HG03457 (cell line): ENCODE measurements around the gene DLGAP3.

Experiments used
- ATAC-seq: cut with Tn5 transposase; IDR thresholded peaks from one replicate; pipeline ENCODE4 v1.9.1; 2021; ENCODE audit warnings: moderate number of reproducible peaks; ENCODE audit not compliant: unreplicated experiment

The DLGAP3 gene

DNA sequence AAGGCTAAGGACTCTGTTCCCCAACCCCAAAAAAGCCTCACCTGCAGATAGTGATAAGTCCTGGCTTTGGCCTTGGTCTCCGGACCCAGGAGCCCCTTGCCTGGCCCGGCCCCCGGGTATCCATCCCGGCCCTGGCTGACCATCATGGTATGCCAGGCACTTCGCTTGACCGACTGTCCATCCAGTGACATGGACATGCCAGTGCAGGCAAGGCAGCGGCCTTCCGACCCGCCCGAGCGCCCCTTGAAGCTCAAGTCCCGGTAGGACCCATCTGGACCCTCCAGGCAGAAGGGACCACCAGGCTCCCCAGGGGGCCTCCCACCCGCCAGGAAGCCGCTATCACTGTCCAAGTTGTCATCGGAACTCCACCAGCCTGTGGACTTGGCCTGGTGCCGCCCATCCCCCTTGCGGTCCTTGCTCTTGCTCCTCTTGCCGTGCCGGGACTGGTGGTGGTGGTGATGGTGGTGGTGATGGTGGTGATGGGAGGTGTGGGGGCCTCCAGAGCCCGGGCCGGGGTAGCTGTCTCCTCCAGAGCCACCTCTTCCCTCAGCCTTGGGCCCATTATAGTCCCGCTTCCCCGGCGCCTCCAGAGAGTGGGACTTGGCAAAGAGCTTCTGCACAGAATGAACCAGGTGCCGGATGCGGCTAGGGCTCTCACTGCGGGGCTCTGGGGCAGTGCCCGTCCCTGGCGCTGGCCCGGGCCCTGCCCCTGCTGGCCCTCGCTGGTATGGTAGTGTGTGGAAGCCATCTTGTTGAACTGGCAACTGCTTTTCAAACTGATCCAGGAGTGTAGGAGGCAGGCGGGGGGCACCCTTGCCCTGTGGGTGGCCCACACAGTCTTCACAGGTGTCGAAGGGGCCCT is 25.0 kb downstream of the DLGAP3 start:
- ATAC-seq = no peak

DNA sequence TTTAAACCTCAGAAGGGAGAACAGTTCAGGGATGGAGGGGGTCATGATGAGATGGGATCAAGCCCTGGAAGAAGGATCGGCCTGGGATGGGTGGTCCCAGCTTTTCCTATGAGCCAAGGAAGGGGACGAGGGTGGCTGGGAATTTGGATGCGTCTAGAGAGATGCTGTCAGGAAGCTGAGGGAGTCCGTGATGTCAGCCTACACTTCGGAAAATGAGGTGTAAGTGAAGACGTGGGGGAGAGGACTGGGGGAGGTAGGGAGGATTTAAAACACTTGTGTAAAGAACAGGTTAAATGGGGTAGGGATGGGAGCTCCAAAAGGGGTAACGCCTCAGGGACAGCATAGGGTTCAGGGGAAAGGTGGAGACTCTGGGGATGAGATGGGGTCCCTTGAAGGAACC is 27.5 kb downstream of the DLGAP3 start:
- ATAC-seq = no peak

DNA sequence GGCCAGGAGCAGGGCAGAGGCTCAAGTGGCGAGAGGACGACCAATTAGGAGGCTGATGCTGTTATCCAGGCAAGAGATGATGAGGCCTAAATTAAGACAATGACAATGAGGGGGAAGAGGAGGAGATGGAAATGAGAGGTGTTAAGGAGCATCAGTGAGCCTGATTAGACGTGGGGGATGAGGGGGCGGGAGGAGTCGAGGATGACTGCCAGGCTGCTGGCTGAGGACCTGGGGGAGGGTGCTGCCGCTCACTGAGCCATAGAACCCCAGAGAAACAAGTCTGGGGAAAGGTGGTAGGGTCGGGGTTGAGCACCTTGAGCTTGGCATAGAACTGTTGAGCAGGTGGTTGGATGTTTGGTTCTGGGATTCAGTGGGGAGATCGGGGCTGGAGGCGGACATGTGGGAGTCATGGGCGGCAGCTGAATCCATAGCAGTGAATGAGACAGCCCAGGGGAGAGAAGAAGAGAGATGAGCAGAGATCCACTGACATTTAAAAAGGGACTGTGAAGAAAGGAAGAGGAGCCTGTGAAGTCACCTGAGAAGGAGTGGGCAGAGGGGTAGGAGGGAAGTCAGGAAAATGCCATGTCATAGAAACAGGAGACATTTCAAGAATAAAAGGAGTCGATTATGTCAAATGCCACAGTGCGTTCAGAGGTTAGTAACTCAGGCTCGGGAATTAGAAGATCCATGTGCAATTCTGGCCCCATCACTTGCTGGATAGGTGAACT is 28.5 kb downstream of the DLGAP3 start:
- ATAC-seq = no peak

DNA sequence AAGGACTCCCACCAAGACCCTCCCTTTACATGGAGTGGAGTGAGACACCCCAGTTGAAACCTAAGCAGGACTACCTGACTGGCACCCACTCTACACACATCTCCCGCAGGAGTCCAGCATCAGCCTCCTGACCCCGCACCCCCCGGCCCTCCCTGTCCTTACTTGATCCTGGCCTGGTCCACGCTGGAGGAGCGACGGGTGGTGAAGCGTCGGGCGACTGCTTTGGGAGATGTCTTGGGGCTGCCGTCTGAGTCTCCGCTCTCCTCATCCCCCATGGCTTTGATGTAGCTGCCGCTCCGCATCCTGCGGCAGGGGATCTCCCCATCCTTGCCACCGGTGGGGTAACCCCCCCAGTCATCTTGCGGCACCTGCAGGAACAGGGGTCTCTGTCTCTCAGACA is 29.5 kb downstream of the DLGAP3 start:
- no peak for ATAC-seq

GRCh38 chr1:34899471-34899870 is 30.0 kb downstream of the DLGAP3 start:
- no peak for ATAC-seq

- no peak for ATAC-seq
Observed at GRCh38 chr1:34898330-34898761, 31.1 kb downstream of the DLGAP3 start.

- ATAC-seq = no peak
Observed at GRCh38 chr1:34896612-34897011, 32.8 kb downstream of the DLGAP3 start.

- no peak for ATAC-seq
Observed at GRCh38 chr1:34889705-34890104, 39.7 kb downstream of the DLGAP3 start.

- ATAC-seq = no peak
Observed at GRCh38 chr1:34887593-34887992, 41.9 kb downstream of the DLGAP3 start.

- ATAC-seq = no peak
Observed at GRCh38 chr1:34885405-34886247, 43.8 kb downstream of the DLGAP3 start.

GRCh38 chr1:34884961-34885360 is 44.5 kb downstream of the DLGAP3 start:
- no peak for ATAC-seq

- no peak for ATAC-seq
Observed at GRCh38 chr1:34884536-34884935, 44.9 kb downstream of the DLGAP3 start.

DNA sequence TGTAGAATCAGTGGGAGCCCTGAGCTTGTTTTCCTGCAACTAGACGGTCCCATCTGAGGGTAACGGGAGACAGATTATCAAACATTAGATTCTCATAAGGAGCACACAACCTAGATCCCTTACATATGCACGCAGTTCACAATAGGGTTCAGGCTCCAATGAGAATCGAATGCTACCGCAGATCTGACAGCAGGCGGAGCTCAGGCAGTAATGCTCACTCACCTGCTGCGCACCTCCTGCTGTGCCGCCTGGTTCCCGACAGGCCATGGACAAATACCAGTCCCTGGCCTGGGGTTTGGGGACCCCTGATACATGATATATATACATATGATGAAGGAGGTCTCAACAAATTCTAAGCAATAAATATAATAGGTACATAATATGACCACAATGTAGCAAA is 50.2 kb downstream of the DLGAP3 start:
- no peak for ATAC-seq

DNA sequence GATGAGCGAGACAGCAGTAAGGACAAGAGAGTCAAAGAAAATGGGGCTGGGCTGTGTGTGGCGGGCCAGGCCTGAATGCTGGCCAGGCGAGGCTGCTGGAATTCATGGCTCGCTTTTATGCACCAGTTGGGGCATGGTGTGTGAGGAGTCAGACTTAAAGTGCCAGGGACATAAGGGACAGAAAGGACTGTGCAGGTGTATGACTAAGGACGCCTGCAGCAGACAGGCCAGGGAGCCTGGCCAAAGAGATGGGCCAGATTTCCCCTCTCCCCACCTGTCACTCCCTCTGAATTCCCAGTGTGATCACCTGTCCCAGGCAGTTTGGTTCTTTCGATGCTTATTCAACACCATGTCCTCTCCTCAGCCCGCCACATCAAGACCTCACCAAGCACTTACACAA is 53.0 kb downstream of the DLGAP3 start:
- ATAC-seq = no peak

DNA sequence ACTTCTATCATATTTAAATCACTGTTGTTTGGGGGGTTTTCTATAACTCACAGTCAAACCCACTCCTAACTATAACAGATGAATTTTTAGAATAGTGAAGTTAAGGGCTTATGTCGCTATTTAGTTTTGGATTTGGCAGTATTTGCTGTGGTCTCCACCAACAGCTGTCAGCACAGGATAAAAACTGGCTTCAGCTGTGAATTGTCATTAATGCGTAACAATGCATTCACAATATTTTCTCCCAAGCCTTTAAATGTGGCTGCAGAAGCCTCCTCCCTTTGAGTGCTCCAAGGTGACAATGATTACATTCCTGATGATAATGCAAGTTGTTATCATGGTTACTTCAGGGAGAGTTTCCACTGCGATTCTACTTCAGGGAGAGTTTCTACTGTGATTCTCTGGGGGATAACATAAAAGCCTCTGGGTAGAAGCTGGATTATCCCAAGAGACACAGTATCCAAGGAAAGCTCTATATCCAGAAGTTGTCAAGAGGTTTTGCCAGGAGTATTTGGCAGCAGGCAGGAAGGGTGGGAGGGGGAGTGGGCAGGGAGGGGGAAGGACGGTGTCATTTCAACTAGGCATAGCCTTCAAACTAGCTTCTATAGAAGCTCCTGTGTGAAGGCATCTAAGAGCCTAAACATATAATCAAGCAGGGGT is 55.0 kb downstream of the DLGAP3 start:
- no peak for ATAC-seq

DNA sequence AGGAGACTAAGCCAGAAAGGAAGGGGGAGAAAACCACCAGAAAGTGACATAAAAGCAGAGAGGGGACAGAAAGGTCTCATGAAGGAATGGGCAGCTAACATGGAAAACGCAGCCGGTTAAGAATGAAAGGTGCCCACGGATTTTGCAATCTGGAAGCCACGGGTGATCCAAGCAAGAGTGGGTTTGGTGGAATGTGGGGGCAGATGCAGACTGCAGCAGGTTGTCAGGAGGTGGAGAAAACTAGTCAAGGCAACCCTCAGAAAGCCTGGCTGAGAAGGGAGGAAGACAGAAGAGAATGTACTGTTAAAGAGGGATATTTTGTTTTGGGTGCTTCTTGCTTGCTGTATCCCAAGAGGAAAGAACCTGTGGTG is 57.3 kb downstream of the DLGAP3 start:
- no peak for ATAC-seq

GRCh38 chr1:34871443-34872132 is 57.9 kb downstream of the DLGAP3 start:
- ATAC-seq = no peak

- no peak for ATAC-seq
Observed at GRCh38 chr1:34870395-34870794, 59.1 kb downstream of the DLGAP3 start.

GRCh38 chr1:34869760-34870159 is 59.7 kb downstream of the DLGAP3 start:
- no peak for ATAC-seq
